K562 (cell line): ENCODE results near the gene ALOXE3. TPM values are rescaled to one million over a fixed set of nuclear protein-coding genes. Genes with fewer than 3 reads are reported as not detected.

Experiments used
- ATAC-seq: fragments of 200-7000 bp; cut with Tn5 transposase; 3 replicates; pipeline ENCODE4 v1.9.1; 2020; ENCODE audit warnings: moderate library complexity
- BruUV-seq: library from RNA; stranded (reverse); fragments of 400-500 nt; replicated peaks from 2 replicates; lab custom pipeline; 2021; lab: Mats Ljungman, UMichigan
- CTCF ChIA-PET: fragments of 300-600 bp; formaldehyde crosslinking; extraction: SDS; loops from one replicate; lab custom pipeline; 2021; ENCODE audit warnings: low intra/inter-chr PET ratio; lab: Yijun Ruan, JAX
- POLR2A ChIA-PET: fragments of 300-600, 350-650 bp; sonication (Branson Sonifier 250); formaldehyde crosslinking; extraction: SDS; loops from one replicate; lab custom pipeline; 2021; ENCODE audit warnings: antibody characterized with exemption, inconsistent platforms; lab: Yijun Ruan, JAX
- DNase-seq, 4 experiments: peaks; one replicate each; pipeline versions ENCODE4 v3.0.0 to v3.0.0-alpha.2; 2011 to 2018; ENCODE audit warnings: low spot score in 3 of 4, mixed read lengths in 3 of 4; ENCODE audit errors: extremely low read depth in 1 of 4
- FAIRE-seq: peaks from 2 replicates; lab custom pipeline; 2011; peaks lifted over from hg19 to GRCh38; lab: Jason Lieb, UNC
- H2AFZ ChIP-seq: 2 replicates; pipeline ENCODE4 v1.6.0; 2011; ENCODE audit warnings: low read depth, low read length, control low read depth, inconsistent platforms
- H3K27ac ChIP-seq: fragments of 200-600 bp; 3 replicates; pipeline ENCODE4 v1.8.0; 2011; ENCODE audit warnings: low read depth, mild to moderate bottlenecking, control low read depth, inconsistent platforms, low read length, moderate library complexity, mixed read lengths; ENCODE audit errors: extremely low read depth
- H3K27me3 ChIP-seq, 2 experiments: fragments of 300-600 bp in 1 of 2; 2 replicates in 1 of 2; 3 replicates in 1 of 2; pipeline versions ENCODE4 v1.6.0 to v1.8.0; 2011; ENCODE audit warnings: inconsistent platforms in 2 of 2, low read length in 2 of 2, mild to moderate bottlenecking in 1 of 2, mixed read lengths in 1 of 2, moderate library complexity in 1 of 2; ENCODE audit not compliant: control insufficient read depth in 2 of 2, insufficient read depth in 2 of 2
- H3K36me3 ChIP-seq: fragments of 300-600 bp; 3 replicates; pipeline ENCODE4 v1.8.0; 2011; ENCODE audit warnings: mild to moderate bottlenecking, low read length, inconsistent platforms; ENCODE audit not compliant: control insufficient read depth, insufficient read depth
- H3K4me1 ChIP-seq, 2 experiments: fragments of 200-600 bp in 1 of 2; replicated peaks in 1 of 2; 2 replicates in 1 of 2; 3 replicates in 1 of 2; pipeline versions ENCODE4 v1.5.1 to v1.8.0; 2011; ENCODE audit warnings: inconsistent platforms in 2 of 2, low read length in 2 of 2, mild to moderate bottlenecking in 1 of 2, mixed read lengths in 1 of 2, moderate library complexity in 1 of 2; ENCODE audit not compliant: control insufficient read depth in 2 of 2, insufficient read depth in 2 of 2
- H3K4me2 ChIP-seq: 2 replicates; pipeline ENCODE4 v1.6.1; 2011; ENCODE audit warnings: low read length, control low read depth, inconsistent platforms, mixed read lengths; ENCODE audit not compliant: insufficient read depth
- H3K4me3 ChIP-seq: fragments of 200-600 bp; sonication (generic), shearing (Covaris generic); 2 replicates; pipeline ENCODE4 v1.5.1; 2016; ENCODE audit warnings: control low read depth, inconsistent platforms
- H3K79me2 ChIP-seq: fragments of 200-600 bp; 3 replicates; pipeline ENCODE4 v1.8.0; 2011; ENCODE audit warnings: low read length, inconsistent platforms; ENCODE audit not compliant: control insufficient read depth, insufficient read depth
- H3K9ac ChIP-seq, 2 experiments: 2 replicates each; pipeline versions ENCODE4 v1.6.0 to v1.6.1; 2011; ENCODE audit warnings: low read depth in 2 of 2, low read length in 2 of 2, control low read depth in 1 of 2, inconsistent platforms in 1 of 2, mild to moderate bottlenecking in 1 of 2, mixed read lengths in 1 of 2; ENCODE audit not compliant: insufficient read depth in 1 of 2
- H3K9me1 ChIP-seq: one replicate; pipeline ENCODE4 v1.6.0; 2011; ENCODE audit warnings: inconsistent platforms, mild to moderate bottlenecking, low read length, moderate library complexity; ENCODE audit not compliant: control insufficient read depth, insufficient read depth
- H3K9me3 ChIP-seq: replicated peaks from 2 replicates; pipeline ENCODE4 v1.5.1; 2011; ENCODE audit warnings: low read depth, low read length, inconsistent platforms; ENCODE audit not compliant: control insufficient read depth, insufficient read depth
- H4K20me1 ChIP-seq: replicated peaks from 2 replicates; pipeline ENCODE4 v1.6.1; 2011; ENCODE audit warnings: low read length, inconsistent platforms, mixed read lengths; ENCODE audit not compliant: control insufficient read depth, insufficient read depth
- CBX3 ChIP-seq, 2 experiments: IDR thresholded peaks; 1 replicate in 1 of 2; 2 replicates in 1 of 2; pipeline ENCODE4 v1.6.1; 2012; ENCODE audit warnings: inconsistent platforms in 2 of 2, low read length in 2 of 2, borderline replicate concordance in 1 of 2, control low read depth in 1 of 2
- GABPB1 ChIP-seq: sonication (generic); formaldehyde crosslinking; IDR thresholded peaks from 2 replicates; pipeline ENCODE4 v1.8.0; 2022; ENCODE audit warnings: mild to moderate bottlenecking, missing genetic modification reagents
- KDM1A ChIP-seq, 2 experiments: fragments of 450-650 bp; IDR thresholded peaks; 2 replicates each; pipeline ENCODE4 v1.6.1; 2016; ENCODE audit warnings: mild to moderate bottlenecking in 2 of 2
- NR2C2 ChIP-seq, 2 experiments: fragments of 200-800 bp in 1 of 2; sonication (Bioruptor generic) in 1 of 2; sonication (generic) in 1 of 2; formaldehyde crosslinking in 1 of 2; IDR thresholded peaks; 2 replicates each; pipeline versions ENCODE4 v1.6.1 to v1.8.0; 2016 to 2022; ENCODE audit warnings: mild to moderate bottlenecking in 1 of 2, missing compliant biosample characterization in 1 of 2, missing genetic modification characterization in 1 of 2, missing genetic modification reagents in 1 of 2
- ZBTB34 ChIP-seq: fragments of 250-450 bp; sonication (Bioruptor Pico); IDR thresholded peaks from 2 replicates; pipeline ENCODE4 v1.8.0; 2021; ENCODE audit warnings: mild to moderate bottlenecking, moderate library complexity
- ZNF23 ChIP-seq: fragments of 250-450 bp; sonication (Bioruptor Pico); IDR thresholded peaks from 2 replicates; pipeline ENCODE4 v1.4.0; 2020; ENCODE audit warnings: mild to moderate bottlenecking
- ZNF318 ChIP-seq, 2 experiments: fragments of 450-650 bp; IDR thresholded peaks; 2 replicates each; pipeline ENCODE4 v1.6.1; 2016; ENCODE audit warnings: mild to moderate bottlenecking in 2 of 2, borderline replicate concordance in 1 of 2, low read depth in 1 of 2, moderate library complexity in 1 of 2
- WGBS: fragments of 100-300 bp; shearing (Covaris generic); methylation state at CpG from one replicate; pipeline ENCODE4 v1.1.6; 2016; ENCODE audit warnings: low coverage, mixed read lengths; ENCODE audit not compliant: insufficient coverage; ENCODE audit errors: missing lambda C conversion rate; 5-methylcytosine and 5-hydroxymethylcytosine counted together
- in situ Hi-C: fragments of 300-500 bp; cut with MboI; formaldehyde crosslinking; loops from 4 replicates; pipeline ENCODE4 v1.15.0; 2018; ENCODE audit warnings: inconsistent platforms, mixed read lengths
- intact Hi-C: fragments of 100-400 bp; cut with micrococcal nuclease; formaldehyde crosslinking; loops from 2 replicates; pipeline ENCODE4 v1.14.2; 2022
- polyA plus RNA-seq, 8 experiments: library from polyadenylated mRNA; depleted of rRNA in 4 of 8; stranded (reverse) in 5 of 8; unstranded in 3 of 8; fragments of >200 nt; fragmentation: Nextera tagmentation in 2 of 8; fragmentation: Illumina TruSeq in 1 of 8; extraction: Ambion mirVana in 2 of 8; extraction: Trizol in 1 of 8; gene quantifications; 2 replicates each; pipeline versions ENCODE4 v1.2.1 to v1.2.3, GENCODE V29; 2011 to 2014; ENCODE audit warnings: inconsistent platforms in 1 of 8, missing spikeins in 1 of 8
- total RNA-seq, 7 experiments: library from RNA; depleted of rRNA in 6 of 7; stranded (reverse); fragments of >200 nt in 6 of 7; fragmentation: Illumina TruSeq in 2 of 7; extraction: Trizol in 2 of 7; gene quantifications; 2 replicates each; pipeline versions ENCODE4 v1.2.1 to v1.2.3, GENCODE V29; 2011 to 2021; ENCODE audit warnings: low replicate concordance in 1 of 7
- TF ChIP-seq, protein P1 (sequence below): sonication (generic); formaldehyde crosslinking; IDR thresholded peaks from 2 replicates; pipeline ENCODE4 v1.9.0; 2022; ENCODE audit warnings: mild to moderate bottlenecking, missing genetic modification reagents

The ALOXE3 gene
- total and polyA plus RNA-seq, 9 of the 15 experiments (the other 6 are each of a cell fraction or from before 2014, with no cell fraction given), result 0.04 TPM; not detected in 8

DNA sequence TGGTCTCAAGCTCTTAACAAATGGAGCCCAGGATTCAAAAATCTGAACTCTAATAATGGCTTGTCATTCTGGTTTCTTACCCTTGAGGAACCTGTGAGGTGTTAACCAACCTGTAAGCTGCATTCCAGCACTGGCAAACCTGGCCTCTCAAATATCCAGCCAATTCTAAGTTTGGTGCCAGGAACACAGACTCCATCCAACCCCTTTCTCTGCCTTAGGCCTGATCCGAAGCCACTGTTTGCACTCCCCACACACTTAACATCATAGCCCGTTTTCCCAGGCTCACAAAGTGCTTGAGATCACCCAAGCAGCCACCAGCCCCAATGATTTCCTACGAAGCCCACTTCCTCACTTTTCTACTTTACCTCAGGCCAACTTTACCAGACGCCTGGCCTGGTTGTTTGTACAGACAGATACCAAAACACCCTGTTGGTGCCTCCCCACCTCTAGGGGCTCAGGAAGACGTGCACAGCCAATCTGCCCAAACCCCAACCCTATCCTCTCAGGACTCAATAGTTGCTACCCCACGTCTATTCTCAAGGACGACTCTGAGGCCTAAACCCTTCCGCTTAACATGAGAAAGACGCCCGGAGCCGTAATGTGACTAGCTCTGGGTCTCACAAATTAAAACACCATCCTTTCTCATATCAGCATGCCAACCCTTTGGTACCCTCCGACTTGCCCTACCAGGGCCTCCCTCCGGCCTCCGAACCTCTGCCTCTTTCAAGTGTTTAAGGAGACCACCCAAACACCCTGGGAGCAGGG lies 37.1 kb upstream of the ALOXE3 start (continued):
- no peak for TF ChIP-seq GABPB1
- no peak for TF ChIP-seq KDM1A (IDR thresholded peaks at IDR 0.05)
- no peak for TF ChIP-seq ZNF23

DNA sequence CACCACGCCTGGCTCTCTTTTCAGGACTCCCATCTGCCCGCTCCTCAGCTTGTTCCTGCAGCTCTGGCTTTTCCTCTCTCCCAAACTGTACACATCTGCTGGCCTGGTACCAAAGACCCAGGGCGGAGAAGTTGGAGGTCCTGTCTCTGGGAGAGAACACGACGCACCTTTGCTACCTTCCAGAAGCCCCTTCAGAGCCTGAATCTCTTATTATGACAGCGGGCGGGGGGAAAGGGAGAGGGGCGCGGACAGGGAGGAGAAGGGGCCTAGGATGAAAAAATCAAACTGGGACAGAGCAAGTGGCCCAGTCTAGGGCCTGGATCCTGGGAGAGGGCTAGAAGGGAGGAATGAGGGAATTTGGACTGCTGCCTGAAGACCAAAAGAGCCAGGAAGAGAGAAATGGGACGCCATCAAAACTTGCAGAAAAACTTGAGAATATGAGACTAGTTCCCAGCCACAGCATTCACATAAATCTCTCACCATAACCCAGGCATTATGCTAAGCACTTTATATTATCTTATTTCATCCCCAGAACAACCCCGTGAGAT lies 36.4 kb upstream of the ALOXE3 start:
- ATAC-seq (no peak), FAIRE-seq (no peak), DNase-seq (no peak)
- H4K20me1 ChIP-seq, result 0 out of 2 replicates have a peak, but pooled peaks cover 4% of the 10 kb centered on the region
- peak overlapping the region; percentile 73 to 89; a peak in 3 of 4 replicates for H3K9ac ChIP-seq
- peaks cover 17% of the 10 kb centered on the region; the same call in 2 of the 3 replicates for H3K36me3 ChIP-seq
- H3K27me3 ChIP-seq, result no peaks in the 10 kb centered on the region
- H3K27ac ChIP-seq, result peak overlapping the region; percentile 94; the same call in 2 of the 3 replicates
- no peaks in the 10 kb centered on the region for H3K9me3 ChIP-seq
- CTCF ChIA-PET, result no interaction called here
- H3K4me1 ChIP-seq, result peaks cover 35 to 80% of the 10 kb centered on the region in 2 experiments
- no peaks in the 10 kb centered on the region for H3K9me1 ChIP-seq
- in situ Hi-C loops, result no loop called here
- intact Hi-C loops, result no loop called here
- peaks cover 48% of the 10 kb centered on the region for H3K79me2 ChIP-seq
- no peak overlapping the region for H2AFZ ChIP-seq
- no peak overlapping the region; the same call in 1 of the 2 replicates for H3K4me3 ChIP-seq
- no TSS peak for BruUV-seq
- 24% methylated on average over 7 of the region's 11 CpGs for WGBS
- POLR2A ChIA-PET, result interaction anchor here (0.6 to 8.6 kb wide), 9 partner anchors 8 to 222 kb away, joined by 3 to 105 read pairs (median 3); partner anchors contain the start of genes AURKB and VAMP2
- TF ChIP-seq CBX3 (IDR thresholded peaks at IDR 0.05; ENCODE audit: borderline replicate concordance in 1 of 2, low read length in 2 of 2) (no peak), NR2C2 (CRISPR knock-in tag; IDR thresholded peaks at IDR 0.05) (no peak), NR2C2 (tag; IDR thresholded peaks at IDR 0.05) (peak; percentile 1; the same call in 1 of the 2 replicates), ZNF318 (IDR thresholded peaks at IDR 0.05; ENCODE audit: borderline replicate concordance in 1 of 2, low read depth in 1 of 2) (no peak), ZBTB34 (CRISPR knock-in tag) (no peak)
- TF ChIP-seq, protein P1, sequence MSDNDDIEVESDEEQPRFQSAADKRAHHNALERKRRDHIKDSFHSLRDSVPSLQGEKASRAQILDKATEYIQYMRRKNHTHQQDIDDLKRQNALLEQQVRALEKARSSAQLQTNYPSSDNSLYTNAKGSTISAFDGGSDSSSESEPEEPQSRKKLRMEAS (CRISPR knock-in tag), result 0 out of 2 replicates have a peak, but pooled peaks have one; percentile 7
- H3K4me2 ChIP-seq, result peak overlapping the region; percentile 89
